Chondrocyte (in vitro differentiated cells): ENCODE measurements around the gene ZFP1. TPM values are rescaled to one million over a fixed set of nuclear protein-coding genes. Genes with fewer than 3 reads are reported as not detected.

ENCODE experiments used
- DNase-seq: peaks from one replicate; pipeline ENCODE4 v3.0.0; 2021; ENCODE audit warnings: mixed read lengths, low spot score
- H3K27ac Mint-ChIP-seq: one replicate; pipeline ENCODE4 v1.8.0; 2021; ENCODE audit warnings: mild to moderate bottlenecking, moderate library complexity, mixed read lengths; ENCODE audit not compliant: unreplicated experiment
- H3K27me3 Mint-ChIP-seq: 2 replicates; pipeline ENCODE4 v1.8.0; 2021; ENCODE audit warnings: low read depth, mixed read lengths
- H3K36me3 Mint-ChIP-seq: 2 replicates; pipeline ENCODE4 v1.8.0; 2021; ENCODE audit warnings: low read depth, mixed read lengths
- H3K4me1 Mint-ChIP-seq: 2 replicates; pipeline ENCODE4 v1.8.0; 2021; ENCODE audit warnings: low read depth, mild to moderate bottlenecking, mixed read lengths
- H3K4me3 Mint-ChIP-seq: one replicate; pipeline ENCODE4 v1.8.0; 2021; ENCODE audit warnings: mild to moderate bottlenecking, moderate library complexity, mixed read lengths; ENCODE audit not compliant: unreplicated experiment
- H3K9me3 Mint-ChIP-seq: 2 replicates; pipeline ENCODE4 v1.8.0; 2021; ENCODE audit warnings: low read depth, mixed read lengths
- total RNA-seq: library from RNA; stranded (reverse); gene quantifications from 3 replicates; pipeline ENCODE4 v1.2.1, GENCODE V29; 2021
- TF ChIP-seq, protein P1 (sequence below): fragments of 200-600 bp; sonication (generic); IDR thresholded peaks from 2 replicates; pipeline ENCODE4 v1.5.0; 2021; ENCODE audit warnings: antibody characterized with exemption, mild to moderate bottlenecking, moderate library complexity

Gene ZFP1
- total RNA-seq, 1 donor from 2014 or later = 15.3 TPM

GRCh38 chr16:75192606-75193264 is 44.4 kb downstream of the ZFP1 start:
- H3K36me3 Mint-ChIP-seq = no peaks in the 10 kb centered on the region
- DNase-seq = peak; percentile 35
- H3K9me3 Mint-ChIP-seq = no peaks in the 10 kb centered on the region
- H3K4me3 Mint-ChIP-seq = no peak overlapping the region
- TF ChIP-seq, protein P1, sequence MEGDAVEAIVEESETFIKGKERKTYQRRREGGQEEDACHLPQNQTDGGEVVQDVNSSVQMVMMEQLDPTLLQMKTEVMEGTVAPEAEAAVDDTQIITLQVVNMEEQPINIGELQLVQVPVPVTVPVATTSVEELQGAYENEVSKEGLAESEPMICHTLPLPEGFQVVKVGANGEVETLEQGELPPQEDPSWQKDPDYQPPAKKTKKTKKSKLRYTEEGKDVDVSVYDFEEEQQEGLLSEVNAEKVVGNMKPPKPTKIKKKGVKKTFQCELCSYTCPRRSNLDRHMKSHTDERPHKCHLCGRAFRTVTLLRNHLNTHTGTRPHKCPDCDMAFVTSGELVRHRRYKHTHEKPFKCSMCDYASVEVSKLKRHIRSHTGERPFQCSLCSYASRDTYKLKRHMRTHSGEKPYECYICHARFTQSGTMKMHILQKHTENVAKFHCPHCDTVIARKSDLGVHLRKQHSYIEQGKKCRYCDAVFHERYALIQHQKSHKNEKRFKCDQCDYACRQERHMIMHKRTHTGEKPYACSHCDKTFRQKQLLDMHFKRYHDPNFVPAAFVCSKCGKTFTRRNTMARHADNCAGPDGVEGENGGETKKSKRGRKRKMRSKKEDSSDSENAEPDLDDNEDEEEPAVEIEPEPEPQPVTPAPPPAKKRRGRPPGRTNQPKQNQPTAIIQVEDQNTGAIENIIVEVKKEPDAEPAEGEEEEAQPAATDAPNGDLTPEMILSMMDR = no peak
- peaks cover 14% of the 10 kb centered on the region for H3K27me3 Mint-ChIP-seq
- no peak overlapping the region for H3K27ac Mint-ChIP-seq
- H3K4me1 Mint-ChIP-seq = peaks cover 14% of the 10 kb centered on the region

GRCh38 chr16:75193265-75193650 is 44.9 kb downstream of the ZFP1 start:
- TF ChIP-seq, protein P1 = no peak
- Mint-ChIP-seq H3K27me3 (peaks cover 15% of the 10 kb centered on the region), H3K36me3 (no peaks in the 10 kb centered on the region), H3K4me3 (no peak overlapping the region), H3K9me3 (no peaks in the 10 kb centered on the region), H3K4me1 (peaks cover 14% of the 10 kb centered on the region), H3K27ac (peak overlapping the region; percentile 56)
- no peak for DNase-seq

DNA sequence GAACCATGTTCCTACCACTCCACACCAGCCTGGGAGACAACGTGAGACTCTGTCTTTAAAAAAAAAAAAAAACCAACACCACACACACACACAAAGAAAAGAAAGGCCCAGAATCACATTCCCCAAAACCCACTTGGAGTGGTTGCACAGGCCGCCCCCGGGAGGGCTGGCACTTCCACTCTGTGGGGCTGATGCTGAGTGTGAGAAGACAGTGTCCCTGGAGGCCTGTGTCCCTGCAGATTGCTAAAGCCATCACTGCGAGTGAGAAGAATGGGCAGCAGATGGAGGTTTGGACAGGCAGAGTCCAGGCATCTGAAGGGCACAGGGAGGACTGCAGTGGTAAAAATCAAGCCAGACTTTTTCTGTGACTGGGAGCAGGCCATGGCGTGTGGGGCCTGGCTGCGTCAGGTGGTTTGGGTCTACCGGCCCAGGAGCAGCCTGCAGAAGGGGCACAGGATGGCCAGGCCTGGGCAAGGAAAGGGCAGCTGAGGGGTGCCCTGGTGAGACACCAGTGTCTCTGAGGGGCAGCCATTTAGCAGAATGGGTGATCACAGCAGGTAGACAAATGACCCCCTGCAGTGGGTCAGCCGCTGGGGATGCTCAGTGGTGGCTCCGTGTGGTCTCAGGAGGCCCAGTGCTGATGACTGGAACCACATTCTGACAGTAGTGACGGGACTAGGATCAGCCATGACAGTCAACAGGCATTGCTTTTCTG is 45.6 kb downstream of the ZFP1 start:
- TF ChIP-seq, protein P1 = no peak
- peak; percentile 53 for DNase-seq
- H3K27me3 Mint-ChIP-seq = peaks cover 13% of the 10 kb centered on the region
- peak overlapping the region; percentile 56 for H3K27ac Mint-ChIP-seq
- no peaks in the 10 kb centered on the region for H3K9me3 Mint-ChIP-seq
- no peak overlapping the region for H3K4me3 Mint-ChIP-seq
- H3K4me1 Mint-ChIP-seq = peaks cover 14% of the 10 kb centered on the region
- H3K36me3 Mint-ChIP-seq = no peaks in the 10 kb centered on the region

DNA sequence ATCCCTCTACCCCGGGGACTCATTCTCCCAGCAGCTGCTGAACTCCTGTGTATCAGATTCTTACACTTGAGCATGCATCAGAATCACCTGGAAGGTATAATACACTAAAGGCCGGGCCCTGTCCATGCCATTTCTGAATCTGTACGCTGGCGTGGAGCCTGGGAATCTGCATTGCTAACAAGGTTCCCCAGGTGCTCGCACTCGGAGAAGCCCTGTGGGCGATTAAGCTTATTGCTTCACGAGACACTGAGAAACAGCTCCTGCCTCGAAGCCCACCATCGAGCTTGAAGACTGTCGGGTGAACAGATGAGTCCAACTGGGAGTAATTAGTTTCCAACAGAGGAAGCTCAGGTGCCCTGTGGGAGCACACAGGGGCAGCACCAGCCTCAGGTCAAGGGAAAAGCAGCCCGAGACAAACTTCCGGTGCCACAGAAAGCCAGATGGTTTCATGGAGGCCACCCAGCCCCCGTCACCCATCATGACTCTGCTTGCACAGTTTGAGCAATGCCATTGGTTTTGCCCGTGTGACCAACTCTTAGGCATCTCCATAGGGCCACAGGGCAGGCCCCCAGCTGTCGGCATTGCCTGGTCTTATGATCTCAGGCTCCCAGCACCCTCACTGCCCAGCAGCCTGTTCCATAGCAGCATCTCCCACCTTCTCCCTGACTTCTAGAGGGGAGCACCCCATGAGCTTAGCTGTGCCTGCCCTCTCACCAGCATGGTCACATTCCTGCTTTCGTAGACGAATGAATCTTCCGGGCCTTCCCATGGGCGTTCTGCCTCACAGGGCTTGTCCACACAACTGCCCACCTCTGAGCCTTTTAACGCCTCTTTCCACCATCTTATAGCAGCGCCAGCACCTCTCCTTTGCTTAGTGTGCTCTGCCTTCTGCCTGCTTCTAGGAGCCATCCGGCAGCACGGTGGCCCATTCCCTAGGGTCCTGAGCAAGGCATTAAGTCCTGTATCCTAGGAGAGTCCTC is 47.8 kb downstream of the ZFP1 start:
- no peaks in the 10 kb centered on the region for H3K36me3 Mint-ChIP-seq
- H3K4me1 Mint-ChIP-seq = peaks cover 25% of the 10 kb centered on the region
- peak; percentile 65 for DNase-seq
- TF ChIP-seq, protein P1 = no peak
- no peaks in the 10 kb centered on the region for H3K9me3 Mint-ChIP-seq
- peaks cover 9% of the 10 kb centered on the region for H3K27me3 Mint-ChIP-seq
- no peak overlapping the region for H3K27ac Mint-ChIP-seq
- H3K4me3 Mint-ChIP-seq = no peak overlapping the region

GRCh38 chr16:75196836-75197235 is 48.5 kb downstream of the ZFP1 start:
- Mint-ChIP-seq H3K9me3 (no peaks in the 10 kb centered on the region), H3K4me3 (no peak overlapping the region)

More at GRCh38 chr16:75196836-75197235, 48.5 kb downstream of the ZFP1 start:
- DNase-seq = no peak
- Mint-ChIP-seq H3K27me3 (peaks cover 9% of the 10 kb centered on the region), H3K4me1 (peaks cover 25% of the 10 kb centered on the region), H3K36me3 (no peaks in the 10 kb centered on the region), H3K27ac (no peak overlapping the region)
- TF ChIP-seq, protein P1 = no peak
